PC-3 (cell line): Measurements from ENCODE around the gene INAFM2. TPM values are rescaled to one million over a fixed set of nuclear protein-coding genes. Genes with fewer than 3 reads are reported as not detected.
A peak's percentile ranks its signal among the peaks of the same experiment; 100 is the strongest.

ENCODE experiments used
- ATAC-seq: fragments of 200-7000 bp; cut with Tn5 transposase; 2 replicates; pipeline ENCODE4 v1.9.1; 2020; ENCODE audit warnings: mild to moderate bottlenecking, moderate library complexity
- BruUV-seq: library from RNA; stranded (reverse); fragments of 400-500 nt; replicated peaks from 2 replicates; lab custom pipeline; 2021; lab: Mats Ljungman, UMichigan
- CTCF ChIA-PET: fragments of 300-600 bp; sonication (Branson Sonifier 250); formaldehyde crosslinking; loops from one replicate; lab custom pipeline; 2022; ENCODE audit warnings: antibody characterized with exemption; lab: Charles Lee
- POLR2A ChIA-PET: fragments of 300-600 bp; sonication (Branson Sonifier 250); formaldehyde crosslinking; loops from one replicate; lab custom pipeline; 2022; ENCODE audit warnings: antibody characterized with exemption; ENCODE audit not compliant: unreplicated experiment; lab: Charles Lee
- DNase-seq: peaks from one replicate; pipeline ENCODE4 v3.0.0-alpha.2; 2015
- H2AFZ ChIP-seq: fragments of 300-600 bp; sonication (generic); 2 replicates; pipeline ENCODE4 v1.6.0; 2016; ENCODE audit warnings: antibody characterized with exemption, low read length
- H3F3A ChIP-seq: fragments of 300-600 bp; sonication (generic); one replicate; pipeline ENCODE4 v1.6.0; 2017; ENCODE audit warnings: antibody characterized with exemption, low read length, control low read depth, mild to moderate bottlenecking; ENCODE audit not compliant: unreplicated experiment
- H3K27ac ChIP-seq: fragments of 300-600 bp; sonication (generic); 2 replicates; pipeline ENCODE4 v1.5.1; 2016; ENCODE audit warnings: mild to moderate bottlenecking, low read length
- H3K27me3 ChIP-seq: fragments of 300-600 bp; sonication (generic); 2 replicates; pipeline ENCODE4 v1.6.1; 2016; ENCODE audit warnings: low read length, mixed read lengths
- H3K36me3 ChIP-seq: fragments of 300-600 bp; sonication (generic); 2 replicates; pipeline ENCODE4 v1.6.1; 2016; ENCODE audit warnings: low read depth, mixed run types, low read length, mixed read lengths
- H3K4me1 ChIP-seq: fragments of 300-600 bp; sonication (generic); 2 replicates; pipeline ENCODE4 v1.5.1; 2016; ENCODE audit warnings: low read length; ENCODE audit not compliant: insufficient read depth
- H3K4me2 ChIP-seq: fragments of 300-600 bp; sonication (generic); 2 replicates; pipeline ENCODE4 v1.6.0; 2016; ENCODE audit warnings: low read length
- H3K4me3 ChIP-seq: fragments of 300-600 bp; sonication (generic); 2 replicates; pipeline ENCODE4 v1.5.1; 2016; ENCODE audit warnings: mild to moderate bottlenecking, low read length, mixed read lengths
- H3K79me2 ChIP-seq: fragments of 300-600 bp; sonication (generic); 2 replicates; pipeline ENCODE4 v1.6.1; 2017; ENCODE audit warnings: low read length, mixed read lengths
- H3K9ac ChIP-seq: fragments of 300-600 bp; sonication (generic); 2 replicates; pipeline ENCODE4 v1.6.0; 2016; ENCODE audit warnings: mild to moderate bottlenecking, low read length
- H3K9me2 ChIP-seq: fragments of 300-600 bp; sonication (generic); replicated peaks from 2 replicates; pipeline ENCODE4 v1.6.1; 2016; ENCODE audit warnings: mixed run types, low read length, mixed read lengths
- H3K9me3 ChIP-seq: fragments of 300-600 bp; sonication (generic); 2 replicates; pipeline ENCODE4 v1.6.1; 2016; ENCODE audit warnings: low read length, mixed read lengths
- H4K20me1 ChIP-seq: fragments of 300-600 bp; sonication (generic); 2 replicates; pipeline ENCODE4 v1.6.1; 2016; ENCODE audit warnings: low read length, mixed read lengths
- CTCF ChIP-seq: fragments of 300-600 bp; sonication (generic); conservative IDR thresholded peaks from 2 replicates; pipeline ENCODE4 v1.5.1; 2017; ENCODE audit warnings: antibody characterized with exemption, low read depth, mild to moderate bottlenecking, low read length
- EZH2 ChIP-seq: fragments of 300-600 bp; sonication (generic); IDR thresholded peaks from one replicate; pipeline ENCODE4 v1.6.1; 2017; ENCODE audit warnings: antibody characterized with exemption, mild to moderate bottlenecking, low read length; ENCODE audit not compliant: unreplicated experiment
- EZH2phosphoT487 ChIP-seq: fragments of 300-600 bp; sonication (generic); IDR thresholded peaks from 2 replicates; pipeline ENCODE4 v1.6.1; 2018; ENCODE audit warnings: mild to moderate bottlenecking, antibody characterized with exemption, low read length, borderline replicate concordance
- intact Hi-C: fragments of 100-400 bp; cut with micrococcal nuclease; formaldehyde crosslinking; loops from 2 replicates; pipeline ENCODE4 v1.9.0; 2023
- total RNA-seq: library from RNA; depleted of rRNA; stranded (reverse); fragments of >200 nt; gene quantifications from 2 replicates; pipeline ENCODE4 v1.2.3, GENCODE V29; 2014

The INAFM2 gene
- total RNA-seq, 1 experiment from 2014 or later = 22.1 TPM

GRCh38 chr15:40314723-40315276, 8.7 kb upstream of the INAFM2 start:
- H3K27ac ChIP-seq = no peak overlapping the region
- no TSS peak for BruUV-seq
- H3K4me2 ChIP-seq = no peak overlapping the region
- no peak overlapping the region for H2AFZ ChIP-seq
- no peaks in the 10 kb centered on the region for H3F3A ChIP-seq
- no peak for TF ChIP-seq EZH2
- no peak for TF ChIP-seq EZH2phosphoT487
- TF ChIP-seq CTCF = no peak
- intact Hi-C loops = no loop called here
- no peak; the same call in 1 of the 2 replicates for ATAC-seq
- no peaks in the 10 kb centered on the region for H3K9me3 ChIP-seq
- H3K9ac ChIP-seq = no peak overlapping the region
- no peaks in the 10 kb centered on the region for H4K20me1 ChIP-seq
- DNase-seq = peak; percentile 41
- no peaks in the 10 kb centered on the region for H3K36me3 ChIP-seq
- no peaks in the 10 kb centered on the region for H3K9me2 ChIP-seq
- H3K79me2 ChIP-seq = no peaks in the 10 kb centered on the region
- POLR2A ChIA-PET = no interaction called here
- H3K27me3 ChIP-seq = no peaks in the 10 kb centered on the region
- no peak overlapping the region for H3K4me3 ChIP-seq
- CTCF ChIA-PET = interaction anchor here (0.9 kb wide), 1 partner anchor 29 kb away, joined by 3 read pairs; no protein-coding TSS in a partner anchor
- peaks cover 7% of the 10 kb centered on the region; the same call in 1 of the 2 replicates for H3K4me1 ChIP-seq

- H4K20me1 ChIP-seq = no peaks in the 10 kb centered on the region
- DNase-seq (no peak), ATAC-seq (no peak)
- no TSS peak for BruUV-seq
- CTCF ChIA-PET = no interaction called here
- H3K79me2 ChIP-seq = no peaks in the 10 kb centered on the region
- H3K9me3 ChIP-seq = no peaks in the 10 kb centered on the region
- no peaks in the 10 kb centered on the region for H3F3A ChIP-seq
- no peak overlapping the region for H3K4me2 ChIP-seq
- no peak for TF ChIP-seq CTCF
- no peak for TF ChIP-seq EZH2
- no peak for TF ChIP-seq EZH2phosphoT487
- peaks cover 7% of the 10 kb centered on the region; the same call in 1 of the 2 replicates for H3K4me1 ChIP-seq
- no peaks in the 10 kb centered on the region for H3K9me2 ChIP-seq
- H3K4me3 ChIP-seq = no peak overlapping the region
- H3K9ac ChIP-seq = no peak overlapping the region
- no peak overlapping the region for H2AFZ ChIP-seq
- POLR2A ChIA-PET = no interaction called here
- no peaks in the 10 kb centered on the region for H3K27me3 ChIP-seq
- no peaks in the 10 kb centered on the region for H3K36me3 ChIP-seq
- no peak overlapping the region for H3K27ac ChIP-seq
- intact Hi-C loops = no loop called here
Measured at GRCh38 chr15:40316931-40317330, 6.6 kb upstream of the INAFM2 start.

- no peak overlapping the region for H3K9ac ChIP-seq
- ATAC-seq (no peak), DNase-seq (no peak)
- H3K27ac ChIP-seq = no peak overlapping the region
- H3K79me2 ChIP-seq = no peaks in the 10 kb centered on the region
- no peaks in the 10 kb centered on the region for H3K9me3 ChIP-seq
- no peak overlapping the region for H2AFZ ChIP-seq
- H3K4me2 ChIP-seq = no peak overlapping the region
- H3K4me3 ChIP-seq = no peak overlapping the region
- no peaks in the 10 kb centered on the region for H4K20me1 ChIP-seq
- no peaks in the 10 kb centered on the region for H3F3A ChIP-seq
- intact Hi-C loops = no loop called here
- peaks cover 7% of the 10 kb centered on the region; the same call in 1 of the 2 replicates for H3K4me1 ChIP-seq
- no TSS peak for BruUV-seq
- ChIA-PET POLR2A (no interaction called here), CTCF (no interaction called here)
- no peaks in the 10 kb centered on the region for H3K36me3 ChIP-seq
- no peaks in the 10 kb centered on the region for H3K9me2 ChIP-seq
- TF ChIP-seq CTCF = no peak
- TF ChIP-seq EZH2phosphoT487 = no peak
- no peak for TF ChIP-seq EZH2
- H3K27me3 ChIP-seq = no peaks in the 10 kb centered on the region
Measured at GRCh38 chr15:40317580-40317979, 5.9 kb upstream of the INAFM2 start.
